Measurements from ENCODE around the gene NLRC5.

- no peak for TF ChIP-seq CTCF (IDR thresholded peaks at IDR 0.05; ENCODE audit: insufficient read depth, low read length, poor library complexity, severe bottlenecking)
- TF ChIP-seq EZH2phosphoT487 (conservative IDR thresholded peaks at IDR 0.05; ENCODE audit: low read length): no peak
Measured at GRCh38 chr16:56990407-56991286, 1.3 kb downstream of the NLRC5 start.
